GM13977 (cell line): ENCODE data around the gene LRP5.
A peak's percentile ranks its signal among the peaks of the same experiment; 100 is the strongest.

Experiments used
- DNase-seq: peaks from one replicate; pipeline ENCODE4 v3.0.0; 2012; ENCODE audit warnings: low spot score
- CTCF ChIP-seq: IDR thresholded peaks from 2 replicates; pipeline ENCODE4 v1.5.1; 2012; ENCODE audit warnings: mild to moderate bottlenecking, control low read depth; ENCODE audit not compliant: insufficient read depth; ENCODE audit errors: extremely low read depth, missing control alignments
- in situ Hi-C: fragments of 300-500 bp; cut with MboI; formaldehyde crosslinking; loops from one replicate; pipeline ENCODE4 v1.12.0; 2022; ENCODE audit warnings: low sequenced_read_pairs, low pct_unique_long_range_greater_than_20kb, mixed read lengths, inconsistent platforms; ENCODE audit not compliant: unreplicated experiment

The LRP5 gene

DNA sequence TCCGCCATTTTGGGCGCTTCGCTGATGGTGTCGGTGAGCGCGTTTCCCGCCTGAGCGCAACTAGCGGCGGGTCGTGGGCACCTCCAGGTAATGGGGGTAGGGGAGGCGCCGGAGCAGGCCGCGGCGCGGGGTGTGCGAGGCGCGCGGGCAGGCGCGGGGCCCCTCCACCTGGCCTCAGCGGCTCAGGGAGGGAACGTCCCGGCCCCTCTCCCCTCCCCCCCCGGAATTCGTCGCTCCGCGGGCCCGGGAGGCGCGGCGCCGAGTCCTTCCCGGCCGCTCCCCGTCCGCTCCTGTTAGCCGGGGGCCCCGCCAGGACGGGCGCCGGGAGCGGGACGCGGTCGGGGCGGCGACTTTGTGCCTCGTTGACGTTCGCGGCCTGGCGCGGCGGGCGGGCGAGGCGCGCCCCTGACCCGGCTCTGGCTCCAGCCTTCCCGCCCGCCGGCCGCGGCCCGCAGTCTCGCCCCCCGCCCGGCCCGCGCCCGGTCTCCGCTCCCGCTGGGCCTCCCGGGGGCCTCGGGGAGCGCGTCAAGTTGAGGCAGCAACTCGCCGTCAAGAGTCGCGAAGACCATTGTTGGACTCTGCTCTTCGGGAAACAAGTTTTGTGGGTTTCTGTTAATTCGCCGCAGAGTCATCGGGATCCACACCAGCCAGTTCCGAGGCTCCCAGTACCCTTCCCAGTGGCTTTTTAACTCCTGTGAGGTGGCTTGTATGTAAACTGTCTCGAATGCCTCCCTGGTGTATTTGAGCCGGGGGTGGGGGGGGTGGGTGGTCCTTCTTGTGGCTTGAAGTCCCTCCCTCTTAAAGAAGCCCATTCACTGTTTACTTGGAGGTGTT, 148.6 kb downstream of the LRP5 start, which contains the start of gene PPP6R3:
Gene PPP6R3 (plus strand): TSS at position 12 of the 834 bp plus-strand sequence. CDS start 76,913 bp downstream, outside the sequence.
- in situ Hi-C loops: no loop called here
- no peak for TF ChIP-seq CTCF
- no peak for DNase-seq

DNA sequence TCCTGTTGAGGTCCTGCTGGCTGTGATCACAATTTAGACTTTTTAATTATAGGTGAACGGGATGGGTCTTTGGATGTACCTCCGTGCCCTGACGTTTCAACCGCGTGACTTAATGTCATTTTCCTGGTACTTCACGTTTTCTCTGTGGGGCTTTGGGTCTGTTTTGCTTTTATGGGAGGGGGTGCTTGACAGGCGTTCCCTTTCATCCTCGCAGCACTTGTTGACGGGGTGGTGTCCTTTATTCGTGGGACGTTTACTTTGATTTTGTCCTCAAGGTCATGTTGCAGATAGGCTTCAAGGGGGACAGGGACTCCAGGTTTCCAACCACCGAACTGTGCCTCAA, 149.2 kb downstream of the LRP5 start:
- in situ Hi-C loops: no loop called here
- no peak for DNase-seq
- no peak for TF ChIP-seq CTCF

DNA sequence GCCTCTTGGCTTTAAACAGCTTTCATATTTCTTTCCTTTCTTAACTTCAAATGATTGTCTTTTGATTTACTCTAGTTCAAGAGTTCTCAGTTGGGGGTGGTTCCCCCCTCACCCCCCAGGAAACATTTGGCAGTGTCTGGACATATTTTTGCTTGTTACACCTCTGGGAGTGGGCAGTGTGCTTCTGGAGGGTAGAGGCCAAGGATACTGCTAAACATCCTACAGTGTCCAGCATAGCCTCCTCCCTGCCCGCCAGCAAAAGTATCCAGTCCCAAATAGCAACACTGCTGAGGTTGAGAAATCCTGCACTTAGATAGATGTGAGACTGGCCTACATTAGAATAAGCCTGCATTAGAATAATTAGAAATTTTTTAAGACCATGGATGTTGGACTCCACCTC, 151.3 kb downstream of the LRP5 start:
- DNase-seq: no peak
- no peak for TF ChIP-seq CTCF
- in situ Hi-C loops: no loop called here

DNA sequence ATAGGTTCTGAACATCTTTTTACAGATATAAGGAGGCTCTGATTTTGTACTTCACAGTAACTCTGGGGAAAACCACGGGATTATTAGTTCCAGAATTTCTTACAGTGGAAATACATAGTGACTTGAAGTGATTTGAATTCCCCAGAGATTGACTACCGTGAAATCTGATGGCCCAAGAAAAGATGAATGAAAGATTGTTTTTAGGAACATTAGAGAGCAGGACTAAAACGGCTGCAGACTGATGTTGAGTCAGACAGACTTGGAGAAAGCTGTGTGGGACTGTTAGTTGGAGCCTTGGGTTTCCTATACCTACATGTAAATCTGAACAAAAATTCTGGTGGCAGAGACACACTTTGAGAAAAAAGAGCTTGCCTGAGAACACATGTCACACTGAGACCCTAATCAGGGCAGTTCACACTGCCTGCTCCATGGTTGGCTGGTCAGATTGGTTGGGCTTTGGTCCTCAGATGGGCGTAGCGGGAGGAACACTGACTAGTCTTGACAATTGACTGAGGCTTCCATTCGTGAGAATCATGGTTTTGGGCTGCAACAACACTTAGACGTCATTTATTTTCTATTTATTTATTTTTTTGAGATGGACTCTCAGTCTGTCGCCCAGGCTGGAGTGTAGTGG, 154.9 kb downstream of the LRP5 start:
- no peak for DNase-seq
- no peak for TF ChIP-seq CTCF
- in situ Hi-C loops: no loop called here

DNA sequence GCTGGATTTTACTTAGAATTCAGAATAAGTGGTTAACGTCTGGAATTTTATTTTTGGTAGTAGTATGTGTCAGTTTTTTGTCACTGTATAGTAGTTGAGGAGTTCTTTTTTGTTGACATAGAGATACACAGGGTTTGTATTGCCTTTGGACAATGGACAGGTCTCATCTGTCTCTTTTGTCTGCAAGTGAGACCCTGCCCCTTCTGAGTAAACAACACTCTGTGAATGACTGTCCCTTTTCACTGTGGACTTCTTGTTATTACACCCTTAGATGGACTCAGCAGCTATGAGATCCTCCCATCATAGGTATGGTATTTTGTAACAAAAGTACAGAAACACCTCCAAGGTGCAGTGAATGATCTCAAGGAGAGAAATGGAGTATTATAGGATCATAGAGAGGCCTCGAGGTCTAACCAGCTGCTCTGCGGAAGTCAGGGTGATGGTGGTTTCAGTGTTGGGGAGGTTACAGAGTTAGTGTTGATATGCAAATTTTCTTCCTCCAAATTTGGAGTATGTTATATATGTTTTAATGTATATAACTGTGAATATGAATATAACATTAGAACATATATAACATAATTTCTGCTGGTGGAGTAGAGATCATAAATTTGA, 155.9 kb downstream of the LRP5 start:
- TF ChIP-seq CTCF: no peak
- peak; percentile 55 for DNase-seq
- in situ Hi-C loops: no loop called here

DNA sequence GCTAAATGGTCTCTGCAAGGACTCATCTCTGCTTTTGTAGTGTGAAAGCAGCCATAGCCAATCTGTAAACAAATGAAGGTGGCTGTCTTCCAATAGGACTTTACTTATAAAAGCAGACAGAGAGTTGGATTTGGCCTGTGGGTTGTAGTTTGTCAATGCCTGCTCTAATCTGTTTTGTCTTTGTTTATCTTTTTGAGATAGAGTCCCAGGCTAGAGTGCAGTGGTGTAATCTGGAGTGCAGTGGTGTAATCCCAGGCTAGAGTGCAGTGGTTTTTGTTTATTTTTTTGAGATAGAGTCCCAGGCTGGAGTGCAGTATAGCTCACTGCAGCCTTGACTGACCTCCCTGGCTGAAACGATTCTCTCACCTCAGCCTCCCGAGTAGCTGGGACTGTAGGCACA, 156.7 kb downstream of the LRP5 start:
- no peak for DNase-seq
- in situ Hi-C loops: no loop called here
- TF ChIP-seq CTCF: no peak
